ENCODE measurements around the gene DEFB124.

DNA sequence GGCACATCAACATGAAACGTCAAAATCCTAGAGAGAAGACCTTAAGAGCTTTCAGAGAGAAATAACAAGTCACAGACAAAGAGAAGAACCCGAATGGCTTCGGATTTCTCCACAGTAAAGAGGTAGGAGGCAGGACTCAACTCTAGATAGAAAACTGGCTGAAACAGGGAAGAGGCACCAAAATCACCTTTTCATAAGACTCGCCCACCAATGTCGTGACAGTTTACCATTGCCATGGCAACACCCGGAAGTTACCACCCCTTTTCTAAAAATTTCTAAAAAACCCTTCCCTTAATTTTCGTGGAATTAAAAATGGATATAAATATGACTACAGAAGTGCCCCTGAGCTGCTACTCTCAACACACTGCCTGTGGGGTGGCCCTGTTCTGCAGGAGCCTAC lies 56.6 kb downstream of the DEFB124 start:
- TF ChIP-seq, protein P1, sequence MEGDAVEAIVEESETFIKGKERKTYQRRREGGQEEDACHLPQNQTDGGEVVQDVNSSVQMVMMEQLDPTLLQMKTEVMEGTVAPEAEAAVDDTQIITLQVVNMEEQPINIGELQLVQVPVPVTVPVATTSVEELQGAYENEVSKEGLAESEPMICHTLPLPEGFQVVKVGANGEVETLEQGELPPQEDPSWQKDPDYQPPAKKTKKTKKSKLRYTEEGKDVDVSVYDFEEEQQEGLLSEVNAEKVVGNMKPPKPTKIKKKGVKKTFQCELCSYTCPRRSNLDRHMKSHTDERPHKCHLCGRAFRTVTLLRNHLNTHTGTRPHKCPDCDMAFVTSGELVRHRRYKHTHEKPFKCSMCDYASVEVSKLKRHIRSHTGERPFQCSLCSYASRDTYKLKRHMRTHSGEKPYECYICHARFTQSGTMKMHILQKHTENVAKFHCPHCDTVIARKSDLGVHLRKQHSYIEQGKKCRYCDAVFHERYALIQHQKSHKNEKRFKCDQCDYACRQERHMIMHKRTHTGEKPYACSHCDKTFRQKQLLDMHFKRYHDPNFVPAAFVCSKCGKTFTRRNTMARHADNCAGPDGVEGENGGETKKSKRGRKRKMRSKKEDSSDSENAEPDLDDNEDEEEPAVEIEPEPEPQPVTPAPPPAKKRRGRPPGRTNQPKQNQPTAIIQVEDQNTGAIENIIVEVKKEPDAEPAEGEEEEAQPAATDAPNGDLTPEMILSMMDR (IDR thresholded peaks at IDR 0.05): no peak
- TF ChIP-seq POLR2AphosphoS5 (IDR thresholded peaks at IDR 0.05) (no peak), POLR2A (IDR thresholded peaks at IDR 0.05) (no peak)

Measured in breast epithelium (tissue), 3 donors.